Caco-2 (cell line): ENCODE results near the gene KDM4C. TPM values are rescaled to one million over a fixed set of nuclear protein-coding genes. Genes with fewer than 3 reads are reported as not detected.

ENCODE experiments used
- BruUV-seq: library from RNA; stranded (reverse); fragments of 400-500 nt; replicated peaks from 2 replicates; lab custom pipeline; 2021; lab: Mats Ljungman, UMichigan
- CTCF ChIA-PET: fragments of 300-600 bp; sonication (Branson Sonifier 250); formaldehyde crosslinking; loops from one replicate; lab custom pipeline; 2022; ENCODE audit warnings: antibody characterized with exemption; lab: Charles Lee
- POLR2A ChIA-PET: fragments of 300-600 bp; sonication (Branson Sonifier 250); formaldehyde crosslinking; loops from one replicate; lab custom pipeline; 2022; ENCODE audit warnings: antibody characterized with exemption; lab: Charles Lee
- DNase-seq, 2 experiments: peaks; one replicate each; pipeline versions ENCODE4 v3.0.0 to v3.0.0-alpha.2; 2020 to 2022
- H3K27me3 ChIP-seq: replicated peaks from 2 replicates; pipeline ENCODE4 v1.6.0; 2011; ENCODE audit warnings: low read length; ENCODE audit not compliant: control insufficient read depth, insufficient read depth
- H3K36me3 ChIP-seq: 2 replicates; pipeline ENCODE4 v1.5.1; 2011; ENCODE audit warnings: low read length; ENCODE audit not compliant: control insufficient read depth, insufficient read depth
- H3K4me1 ChIP-seq: fragments of 250-450 bp; sonication (Bioruptor Pico); 2 replicates; pipeline ENCODE4 v1.5.1; 2020; ENCODE audit warnings: mild to moderate bottlenecking
- H3K4me3 ChIP-seq: 2 replicates; pipeline ENCODE4 v1.5.1; 2011; ENCODE audit warnings: low read depth, mild to moderate bottlenecking, control low read depth, low read length
- H3K9me3 ChIP-seq: fragments of 250-450 bp; sonication (Bioruptor Pico); 2 replicates; pipeline ENCODE4 v1.5.1; 2020; ENCODE audit warnings: mild to moderate bottlenecking, moderate library complexity
- H3K27ac Mint-ChIP-seq: one replicate; pipeline ENCODE4 v1.8.0; 2022; ENCODE audit warnings: mixed read lengths; ENCODE audit not compliant: unreplicated experiment
- H3K27me3 Mint-ChIP-seq: one replicate; pipeline ENCODE4 v1.8.0; 2022; ENCODE audit warnings: mixed read lengths; ENCODE audit not compliant: insufficient read depth, unreplicated experiment
- H3K36me3 Mint-ChIP-seq: one replicate; pipeline ENCODE4 v1.8.0; 2022; ENCODE audit warnings: mild to moderate bottlenecking, mixed read lengths; ENCODE audit not compliant: insufficient read depth, unreplicated experiment
- H3K4me1 Mint-ChIP-seq: one replicate; pipeline ENCODE4 v1.8.0; 2022; ENCODE audit warnings: low read depth, mixed read lengths; ENCODE audit not compliant: unreplicated experiment
- H3K4me3 Mint-ChIP-seq: one replicate; pipeline ENCODE4 v1.8.0; 2022; ENCODE audit warnings: mild to moderate bottlenecking, moderate library complexity, mixed read lengths; ENCODE audit not compliant: unreplicated experiment
- H3K9me3 Mint-ChIP-seq: one replicate; pipeline ENCODE4 v1.8.0; 2022; ENCODE audit warnings: mixed read lengths; ENCODE audit not compliant: unreplicated experiment
- CTCF ChIP-seq, 2 experiments: fragments of 200-600 bp in 1 of 2; IDR thresholded peaks; 1 replicate in 1 of 2; 2 replicates in 1 of 2; pipeline versions ENCODE4 v1.5.1 to v1.8.0; 2011 to 2022; ENCODE audit warnings: antibody characterized with exemption in 1 of 2, control low read depth in 1 of 2, inconsistent platforms in 1 of 2, low read depth in 1 of 2, low read length in 1 of 2, mild to moderate bottlenecking in 1 of 2, moderate library complexity in 1 of 2; ENCODE audit not compliant: insufficient read depth in 1 of 2, severe bottlenecking in 1 of 2, unreplicated experiment in 1 of 2
- intact Hi-C: fragments of 100-400 bp; cut with micrococcal nuclease; formaldehyde crosslinking; loops from one replicate; pipeline ENCODE4 v1.10.0; 2022; ENCODE audit not compliant: unreplicated experiment
- total RNA-seq: library from RNA; stranded (reverse); gene quantifications from 2 replicates; pipeline ENCODE4 v1.2.3, GENCODE V29; 2022

KDM4C gene
- total RNA-seq, 1 experiment from 2014 or later, result 40.3 TPM

DNA sequence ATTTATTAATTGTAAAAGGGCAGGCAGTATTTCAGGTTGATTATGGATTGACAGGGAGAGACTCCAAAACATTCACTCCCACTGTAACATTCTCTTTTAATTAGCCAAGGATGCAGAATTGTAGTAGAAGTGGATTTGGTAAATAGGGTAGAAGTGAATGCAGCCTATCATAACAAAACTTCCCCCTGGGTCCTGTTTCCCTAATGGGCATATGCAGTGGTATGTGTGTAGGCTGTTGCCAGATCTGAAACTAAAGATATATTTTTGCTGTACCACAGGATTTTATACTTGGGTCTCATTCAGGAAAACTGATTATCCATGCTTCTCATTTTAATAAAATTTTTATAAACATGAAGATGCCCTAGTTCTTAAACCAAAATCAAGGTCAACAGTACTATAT is 351.2 kb downstream of the KDM4C start:
- DNase-seq, result no peak
- no peaks in the 10 kb centered on the region for H3K27me3 ChIP-seq
- no TSS peak for BruUV-seq
- no peaks in the 10 kb centered on the region for H3K4me1 Mint-ChIP-seq
- H3K27me3 Mint-ChIP-seq, result no peaks in the 10 kb centered on the region
- H3K27ac Mint-ChIP-seq, result no peak overlapping the region
- ChIA-PET POLR2A (no interaction called here), CTCF (no interaction called here)
- no peaks in the 10 kb centered on the region for H3K4me1 ChIP-seq
- H3K36me3 ChIP-seq, result no peaks in the 10 kb centered on the region
- TF ChIP-seq CTCF (IDR thresholded peaks at IDR 0.05; ENCODE audit: insufficient read depth in 1 of 2, low read depth in 1 of 2, low read length in 1 of 2, severe bottlenecking in 1 of 2, unreplicated experiment in 1 of 2), result no peak
- H3K4me3 ChIP-seq, result no peak overlapping the region
- no peaks in the 10 kb centered on the region for H3K9me3 ChIP-seq
- no peak overlapping the region for H3K4me3 Mint-ChIP-seq
- intact Hi-C loops, result no loop called here
- H3K9me3 Mint-ChIP-seq, result no peaks in the 10 kb centered on the region
- H3K36me3 Mint-ChIP-seq, result peaks cover 15% of the 10 kb centered on the region

DNA sequence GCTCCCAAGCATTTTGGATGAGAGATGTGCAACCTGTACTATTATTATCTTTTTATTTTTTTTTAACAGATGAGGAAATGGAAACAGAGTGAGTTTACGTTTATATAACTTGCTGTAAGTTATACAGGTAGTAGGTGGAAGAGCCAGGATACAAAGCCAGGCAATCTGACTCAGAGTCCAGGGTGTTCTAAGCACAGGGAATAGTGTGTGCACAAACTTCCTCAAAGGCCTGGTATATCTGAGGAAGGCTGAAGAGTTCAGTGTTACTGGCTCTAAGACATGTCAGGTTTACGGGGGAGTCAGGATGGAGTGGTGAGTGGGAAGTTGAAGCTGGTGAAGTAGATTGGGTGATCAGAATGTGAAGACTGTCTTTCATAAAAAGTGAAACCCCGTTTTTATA is 353.6 kb downstream of the KDM4C start:
- no peaks in the 10 kb centered on the region for H3K27me3 Mint-ChIP-seq
- H3K9me3 Mint-ChIP-seq, result no peaks in the 10 kb centered on the region
- no TSS peak for BruUV-seq
- peaks cover 7% of the 10 kb centered on the region for H3K36me3 Mint-ChIP-seq
- Histone ChIP-seq H3K4me3 (no peak overlapping the region), H3K9me3 (no peaks in the 10 kb centered on the region), H3K4me1 (no peaks in the 10 kb centered on the region), H3K27me3 (no peaks in the 10 kb centered on the region), H3K36me3 (no peaks in the 10 kb centered on the region)
- no peak overlapping the region for H3K4me3 Mint-ChIP-seq
- POLR2A ChIA-PET, result no interaction called here
- DNase-seq, result no peak
- CTCF ChIA-PET, result no interaction called here
- H3K27ac Mint-ChIP-seq, result no peak overlapping the region
- H3K4me1 Mint-ChIP-seq, result no peaks in the 10 kb centered on the region
- intact Hi-C loops, result no loop called here
- TF ChIP-seq CTCF (IDR thresholded peaks at IDR 0.05; ENCODE audit: insufficient read depth in 1 of 2, low read depth in 1 of 2, low read length in 1 of 2, severe bottlenecking in 1 of 2, unreplicated experiment in 1 of 2), result no peak

DNA sequence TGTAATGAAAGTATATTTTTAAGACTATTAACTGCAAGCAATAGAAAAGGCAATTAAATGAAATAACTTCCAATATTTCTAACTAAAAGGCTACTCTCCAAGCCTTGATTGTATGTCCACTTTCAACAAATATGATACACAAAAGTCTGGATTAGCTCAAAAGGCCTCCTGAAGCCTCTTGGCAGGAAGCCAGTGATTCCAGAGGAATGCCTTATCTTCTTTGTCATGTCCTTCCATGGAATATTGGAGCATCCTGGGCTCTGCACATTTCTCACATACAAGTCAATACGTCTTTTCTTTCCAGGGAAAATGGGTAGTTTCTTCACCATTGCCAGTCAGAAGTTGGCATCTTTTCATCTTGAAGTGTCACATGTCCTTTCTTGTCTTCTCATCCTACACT is 357.8 kb downstream of the KDM4C start:
- Histone ChIP-seq H3K9me3 (no peaks in the 10 kb centered on the region), H3K27me3 (no peaks in the 10 kb centered on the region), H3K4me1 (no peaks in the 10 kb centered on the region), H3K36me3 (no peaks in the 10 kb centered on the region), H3K4me3 (no peak overlapping the region)
- H3K4me1 Mint-ChIP-seq, result no peaks in the 10 kb centered on the region
- no peak overlapping the region for H3K4me3 Mint-ChIP-seq
- H3K27me3 Mint-ChIP-seq, result no peaks in the 10 kb centered on the region
- no peaks in the 10 kb centered on the region for H3K9me3 Mint-ChIP-seq
- no peak for TF ChIP-seq CTCF (IDR thresholded peaks at IDR 0.05; ENCODE audit: insufficient read depth in 1 of 2, low read depth in 1 of 2, low read length in 1 of 2, severe bottlenecking in 1 of 2, unreplicated experiment in 1 of 2)
- BruUV-seq, result no TSS peak
- ChIA-PET POLR2A (no interaction called here), CTCF (no interaction called here)
- no peak for DNase-seq
- intact Hi-C loops, result no loop called here
- H3K36me3 Mint-ChIP-seq, result peaks cover 2% of the 10 kb centered on the region
- no peak overlapping the region for H3K27ac Mint-ChIP-seq
